Neuron (in vitro differentiated cells): ENCODE results near the gene NUDT3.

Experiments
- H2AFZ ChIP-seq: one replicate; pipeline ENCODE4 v1.6.1; 2013; ENCODE audit warnings: low read depth, mild to moderate bottlenecking, inconsistent platforms, low read length, moderate library complexity
- H3K27me3 ChIP-seq: one replicate; pipeline ENCODE4 v1.6.1; 2013; ENCODE audit warnings: low read length; ENCODE audit not compliant: insufficient read depth
- H3K36me3 ChIP-seq: one replicate; pipeline ENCODE4 v1.6.1; 2013; ENCODE audit warnings: low read length; ENCODE audit not compliant: insufficient read depth
- H3K4me1 ChIP-seq: one replicate; pipeline ENCODE4 v1.6.1; 2013; ENCODE audit warnings: low read length; ENCODE audit not compliant: insufficient read depth
- H3K4me3 ChIP-seq: 2 replicates; pipeline ENCODE4 v1.5.1; 2013; ENCODE audit warnings: mild to moderate bottlenecking, low read length, moderate library complexity
- H3K9me3 ChIP-seq: one replicate; pipeline ENCODE4 v1.6.1; 2013; ENCODE audit warnings: low read length

The NUDT3 gene

GRCh38 chr6:34231566-34232336 lies 160.7 kb downstream of the NUDT3 start:
- no peak overlapping the region for H3K4me3 ChIP-seq
- H2AFZ ChIP-seq = no peak overlapping the region
- H3K4me1 ChIP-seq = peaks cover 3% of the 10 kb centered on the region
- no peaks in the 10 kb centered on the region for H3K36me3 ChIP-seq
- no peaks in the 10 kb centered on the region for H3K9me3 ChIP-seq
- H3K27me3 ChIP-seq = no peaks in the 10 kb centered on the region

- Histone ChIP-seq H3K36me3 (no peaks in the 10 kb centered on the region), H3K27me3 (no peaks in the 10 kb centered on the region), H2AFZ (no peak overlapping the region), H3K4me3 (no peak overlapping the region), H3K9me3 (no peaks in the 10 kb centered on the region), H3K4me1 (peaks cover 3% of the 10 kb centered on the region)
Measured at GRCh38 chr6:34230653-34231371, 161.7 kb downstream of the NUDT3 start.

- Histone ChIP-seq H2AFZ (no peak overlapping the region), H3K27me3 (no peaks in the 10 kb centered on the region), H3K4me1 (peaks cover 3% of the 10 kb centered on the region), H3K4me3 (no peak overlapping the region), H3K9me3 (no peaks in the 10 kb centered on the region), H3K36me3 (no peaks in the 10 kb centered on the region)
Measured at GRCh38 chr6:34229877-34230276, 162.6 kb downstream of the NUDT3 start.
